ENCODE data around the gene NUP214. TPM values are rescaled to one million over a fixed set of nuclear protein-coding genes. Genes with fewer than 3 reads are reported as not detected.

NUP214 gene
- total and polyA plus RNA-seq, 8 donors, result 43.8 to 58.4 (median 47.4) TPM

DNA sequence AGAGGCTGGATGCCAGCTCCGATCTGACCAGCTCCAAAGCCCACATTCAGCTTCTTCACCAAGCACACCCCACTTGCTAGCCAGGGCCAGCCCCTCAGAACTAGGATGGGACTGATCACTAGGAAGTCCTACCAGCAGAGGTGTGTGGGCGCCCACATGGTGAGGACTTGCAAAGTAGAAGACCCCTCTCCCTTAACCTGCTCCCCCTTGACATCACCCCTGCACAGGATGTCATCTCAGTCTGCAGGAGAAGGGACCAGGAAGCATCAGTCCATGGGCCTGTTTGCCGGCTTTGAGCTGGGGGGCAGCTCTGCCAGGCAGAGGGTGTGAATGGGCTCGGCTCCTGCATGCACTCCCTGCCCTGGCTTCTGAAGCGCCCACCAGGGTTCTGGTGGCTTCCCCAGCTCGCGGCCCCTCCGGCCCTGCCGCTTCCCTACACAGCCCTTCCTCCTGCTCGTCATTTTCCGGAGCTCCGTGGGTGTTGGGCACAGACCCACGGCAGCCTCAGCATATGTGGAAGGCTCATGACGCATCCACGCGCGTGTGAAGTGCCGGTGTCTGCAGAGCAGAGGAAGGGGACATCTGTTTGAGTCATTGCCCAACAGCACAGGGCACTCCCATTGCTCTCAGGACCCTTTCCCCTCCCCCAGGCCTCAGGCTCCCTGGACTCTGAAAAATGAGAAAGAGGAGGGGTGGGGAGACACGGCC lies 154.6 kb downstream of the NUP214 start:
- H3K4me1 ChIP-seq, result peaks cover 0 to 21% of the 10 kb centered on the region in 2 donors
- H3K36me3 ChIP-seq, result no peaks in the 10 kb centered on the region
- no peak for ATAC-seq
- no peak for DNase-seq
- H3K9me3 ChIP-seq, result no peaks in the 10 kb centered on the region
- peaks cover 12 to 57% of the 10 kb centered on the region in 2 donors for H3K27me3 ChIP-seq
- no peak overlapping the region for H3K27ac ChIP-seq
- H3K4me3 ChIP-seq, result no peak overlapping the region
- intact Hi-C loops (cut with DNase I), result no loop called here
- TF ChIP-seq, protein P1, sequence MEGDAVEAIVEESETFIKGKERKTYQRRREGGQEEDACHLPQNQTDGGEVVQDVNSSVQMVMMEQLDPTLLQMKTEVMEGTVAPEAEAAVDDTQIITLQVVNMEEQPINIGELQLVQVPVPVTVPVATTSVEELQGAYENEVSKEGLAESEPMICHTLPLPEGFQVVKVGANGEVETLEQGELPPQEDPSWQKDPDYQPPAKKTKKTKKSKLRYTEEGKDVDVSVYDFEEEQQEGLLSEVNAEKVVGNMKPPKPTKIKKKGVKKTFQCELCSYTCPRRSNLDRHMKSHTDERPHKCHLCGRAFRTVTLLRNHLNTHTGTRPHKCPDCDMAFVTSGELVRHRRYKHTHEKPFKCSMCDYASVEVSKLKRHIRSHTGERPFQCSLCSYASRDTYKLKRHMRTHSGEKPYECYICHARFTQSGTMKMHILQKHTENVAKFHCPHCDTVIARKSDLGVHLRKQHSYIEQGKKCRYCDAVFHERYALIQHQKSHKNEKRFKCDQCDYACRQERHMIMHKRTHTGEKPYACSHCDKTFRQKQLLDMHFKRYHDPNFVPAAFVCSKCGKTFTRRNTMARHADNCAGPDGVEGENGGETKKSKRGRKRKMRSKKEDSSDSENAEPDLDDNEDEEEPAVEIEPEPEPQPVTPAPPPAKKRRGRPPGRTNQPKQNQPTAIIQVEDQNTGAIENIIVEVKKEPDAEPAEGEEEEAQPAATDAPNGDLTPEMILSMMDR (IDR thresholded peaks at IDR 0.05), result no peak

DNA sequence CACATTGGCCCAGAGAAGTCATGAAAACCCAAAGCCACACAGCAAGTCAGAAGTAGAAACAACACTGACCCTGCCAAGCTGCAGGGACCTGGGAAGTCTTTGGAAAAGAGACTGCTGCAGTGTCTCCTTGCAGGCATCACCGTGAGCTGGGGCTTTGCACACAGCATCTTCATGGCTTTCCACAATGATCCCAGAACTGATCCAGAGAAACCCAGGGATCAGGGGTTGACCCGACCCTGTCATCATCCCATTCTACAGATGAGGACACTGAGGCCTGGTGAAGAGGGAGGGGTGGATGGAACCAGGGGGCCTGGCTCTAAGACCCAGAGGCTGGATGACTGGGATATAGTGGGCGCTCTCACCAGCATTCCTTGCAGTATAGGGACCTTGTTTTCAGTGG lies 155.3 kb downstream of the NUP214 start:
- TF ChIP-seq, protein P1 (IDR thresholded peaks at IDR 0.05), result no peak
- no peak for ATAC-seq
- Histone ChIP-seq H3K4me1 (peaks cover 0 to 21% of the 10 kb centered on the region in 2 donors), H3K27ac (no peak overlapping the region), H3K9me3 (no peaks in the 10 kb centered on the region), H3K4me3 (no peak overlapping the region), H3K27me3 (peaks cover 12 to 57% of the 10 kb centered on the region in 2 donors), H3K36me3 (no peaks in the 10 kb centered on the region)
- DNase-seq, result no peak
- intact Hi-C loops (cut with DNase I), result no loop called here

DNA sequence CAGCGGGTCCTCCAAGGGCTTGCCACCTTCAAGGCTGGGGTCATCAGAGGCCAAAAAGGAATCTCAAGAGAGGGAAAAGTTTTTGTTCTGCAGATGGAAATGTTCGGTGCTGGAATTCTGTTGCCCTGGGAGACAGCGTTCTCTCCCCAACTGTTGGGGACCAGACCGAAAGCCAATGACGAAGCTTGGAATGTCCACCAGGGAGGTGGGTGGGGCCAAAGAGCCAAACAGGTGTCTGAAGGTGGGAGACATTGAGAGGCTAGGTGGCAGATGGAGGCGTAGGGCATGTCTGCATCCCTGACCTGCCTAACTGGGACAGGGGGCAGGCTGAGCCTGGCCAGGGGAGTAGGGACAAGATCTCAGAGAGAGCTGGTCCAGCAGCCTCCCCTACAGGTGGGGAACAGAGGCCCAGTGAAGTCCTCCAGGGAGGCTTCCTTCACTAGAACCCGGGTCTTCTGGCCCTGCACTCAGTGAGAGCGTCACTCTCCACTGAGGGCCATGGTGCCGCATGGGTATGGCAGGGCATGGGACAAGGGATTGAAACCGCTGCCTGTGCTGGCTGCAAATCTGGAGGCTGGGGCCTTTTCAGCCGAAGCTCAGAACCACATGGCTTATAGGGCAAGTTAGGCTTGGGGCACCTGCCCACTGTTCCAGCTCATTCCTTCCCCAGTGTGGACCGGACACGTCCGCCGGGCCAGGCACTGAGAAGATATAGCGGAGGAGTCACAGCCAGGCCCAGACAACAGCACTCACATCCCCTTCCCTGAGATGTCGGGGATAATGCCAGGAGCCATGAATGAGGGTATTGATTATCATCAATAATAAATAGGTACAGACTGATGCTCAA lies 156.0 kb downstream of the NUP214 start:
- intact Hi-C loops (cut with DNase I), result no loop called here
- Histone ChIP-seq H3K9me3 (no peaks in the 10 kb centered on the region), H3K27me3 (peaks cover 12 to 51% of the 10 kb centered on the region in 2 donors), H3K4me3 (no peak overlapping the region), H3K27ac (no peak overlapping the region), H3K4me1 (peaks cover 0 to 21% of the 10 kb centered on the region in 2 donors), H3K36me3 (no peaks in the 10 kb centered on the region)
- DNase-seq, result no peak
- TF ChIP-seq, protein P1 (IDR thresholded peaks at IDR 0.05), result no peak
- ATAC-seq, result no peak

DNA sequence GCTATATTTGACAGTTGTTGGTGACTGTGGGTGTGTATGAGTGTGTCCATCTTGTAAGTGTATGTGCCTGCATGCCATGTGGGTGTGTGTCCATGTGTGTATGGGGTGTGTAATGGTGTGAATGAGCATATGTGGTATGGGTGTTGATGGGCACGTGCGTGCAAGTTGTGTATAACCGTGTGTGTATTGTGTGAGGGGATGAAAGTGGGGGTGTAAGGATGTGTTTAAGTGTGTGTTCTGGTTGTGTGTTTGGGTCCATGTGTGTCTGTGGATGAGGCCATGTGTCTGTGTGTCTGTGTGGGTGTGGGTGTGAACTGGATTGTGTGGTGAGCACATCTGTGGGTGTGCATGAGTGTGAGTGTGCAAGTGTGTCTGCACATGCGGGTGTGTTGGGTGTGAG lies 156.8 kb downstream of the NUP214 start:
- intact Hi-C loops (cut with DNase I), result no loop called here
- Histone ChIP-seq H3K9me3 (no peaks in the 10 kb centered on the region), H3K36me3 (no peaks in the 10 kb centered on the region), H3K4me3 (no peak overlapping the region), H3K4me1 (peaks cover 0 to 21% of the 10 kb centered on the region in 2 donors), H3K27me3 (peaks cover 12 to 46% of the 10 kb centered on the region in 2 donors), H3K27ac (no peak overlapping the region)
- no peak for ATAC-seq
- TF ChIP-seq, protein P1 (IDR thresholded peaks at IDR 0.05), result no peak
- DNase-seq, result no peak
